Kidney (tissue), 14 donors: ENCODE data around the gene DDX47. TPM values are rescaled to one million over a fixed set of nuclear protein-coding genes. Genes with fewer than 3 reads are reported as not detected.

Experiments
- DNase-seq, 5 donors: peaks; one replicate each; pipeline ENCODE4 v3.0.0-alpha.2; 2013 to 2020
- FAIRE-seq: peaks from 2 replicates; lab custom pipeline; 2012; peaks lifted over from hg19 to GRCh38; lab: Jason Lieb, UNC
- H3K27ac ChIP-seq, 2 donors: one replicate each; pipeline ENCODE4 v1.7.0; 2013; ENCODE audit warnings: low read depth in 2 of 2, low read length in 2 of 2, inconsistent platforms in 1 of 2
- H3K27me3 ChIP-seq: one replicate; pipeline ENCODE4 v1.7.1; 2013; ENCODE audit warnings: low read length, inconsistent platforms; ENCODE audit not compliant: control insufficient read depth, insufficient read depth
- H3K36me3 ChIP-seq, 3 donors: one replicate each; pipeline versions ENCODE4 v1.7.0 to v1.7.1; 2013; ENCODE audit warnings: low read length in 3 of 3, control low read depth in 1 of 3, inconsistent platforms in 1 of 3; ENCODE audit not compliant: insufficient read depth in 3 of 3, control insufficient read depth in 2 of 3
- H3K4me1 ChIP-seq, 3 donors: one replicate each; pipeline versions ENCODE4 v1.7.0 to v1.7.1; 2013; ENCODE audit warnings: low read length in 3 of 3, inconsistent platforms in 1 of 3, low read depth in 1 of 3; ENCODE audit not compliant: control insufficient read depth in 2 of 3, insufficient read depth in 2 of 3
- H3K4me3 ChIP-seq, 3 donors: one replicate each; pipeline versions ENCODE4 v1.7.0 to v1.8.1; 2013; ENCODE audit warnings: low read length in 3 of 3, control low read depth in 1 of 3, inconsistent platforms in 1 of 3
- H3K9ac ChIP-seq, 3 donors: one replicate each; pipeline versions ENCODE4 v1.7.0 to v1.7.1; 2013; ENCODE audit warnings: low read length in 3 of 3, control low read depth in 1 of 3, inconsistent platforms in 1 of 3
- H3K9me3 ChIP-seq, 3 donors: one replicate each; pipeline versions ENCODE4 v1.7.0 to v1.7.1; 2013; ENCODE audit warnings: low read length in 3 of 3, control low read depth in 1 of 3, inconsistent platforms in 1 of 3; ENCODE audit not compliant: control insufficient read depth in 2 of 3, insufficient read depth in 1 of 3
- CTCF ChIP-seq: IDR thresholded peaks from 3 replicates; pipeline ENCODE4 v1.5.1; 2012; ENCODE audit warnings: mild to moderate bottlenecking, moderate library complexity, borderline replicate concordance; ENCODE audit not compliant: insufficient read depth; ENCODE audit errors: extremely low read depth
- intact Hi-C: fragments of 100-400 bp; cut with DNase I; formaldehyde crosslinking; loops from one replicate; pipeline ENCODE4 v1.11.1; 2022
- polyA plus RNA-seq: library from polyadenylated mRNA; stranded (reverse); fragments of 350-450 nt; fragmentation: Illumina TruSeq; extraction: RNeasy Lipid Tissue Mini Kit (QIAGEN cat#74804); gene quantifications from one replicate; pipeline ENCODE4 v1.2.3, GENCODE V29; 2014; ENCODE audit warnings: low read depth, low replicate concordance; ENCODE audit not compliant: insufficient read depth
- total RNA-seq: library from RNA; stranded (reverse); fragmentation: NEBNext Ultra II Directional; extraction: Animal tissue kit (Norgen Biotek cat#: 25700); gene quantifications from one replicate; pipeline ENCODE4 v1.2.1, GENCODE V29; 2021
- donor health status: control.
- donor health status: control.
- donor health status: control.
- donor health status: control.
- donor health status: control.
- donor health status: DM: yes; HTN: yes; CAD: no.
- donor health status: Normal renal cell carcinoma (clear cell type).

Gene DDX47
- total and polyA plus RNA-seq, 2 donors from 2014 or later = 35.1 to 50.9 TPM

- no peaks in the 10 kb centered on the region for H3K9me3 ChIP-seq
- intact Hi-C loops = no loop called here
- H3K4me1 ChIP-seq = peaks cover 0 to 2% (median 0%) of the 10 kb centered on the region in 3 donors
- DNase-seq (peak in 3 of 5 donors; percentile 17 to 69 (median 36)), FAIRE-seq (no peak)
- no peaks in the 10 kb centered on the region for H3K36me3 ChIP-seq
- no peak overlapping the region for H3K4me3 ChIP-seq
- H3K9ac ChIP-seq = peak overlapping the region in 1 of 3 donors; percentile 7
- H3K27ac ChIP-seq = peak overlapping the region; percentile 29 to 76
- H3K27me3 ChIP-seq = no peaks in the 10 kb centered on the region
- TF ChIP-seq CTCF = no peak
Measured at GRCh38 chr12:12807970-12808702, 5.0 kb upstream of the DDX47 start.

- intact Hi-C loops = no loop called here
- Histone ChIP-seq H3K27me3 (no peaks in the 10 kb centered on the region), H3K4me3 (no peak overlapping the region), H3K9ac (no peak overlapping the region), H3K27ac (no peak overlapping the region), H3K9me3 (no peaks in the 10 kb centered on the region), H3K36me3 (peaks cover 0 to 1% (median 0%) of the 10 kb centered on the region in 3 donors), H3K4me1 (peaks cover 4 to 10% (median 5%) of the 10 kb centered on the region in 3 donors)
- DNase-seq = no peak
- FAIRE-seq = no peak
- no peak for TF ChIP-seq CTCF
Measured at GRCh38 chr12:12810553-12811021, 2.6 kb upstream of the DDX47 start.

GRCh38 chr12:12811343-12811742 is 1.8 kb upstream of the DDX47 start:
- FAIRE-seq = no peak
- H3K9ac ChIP-seq = no peak overlapping the region

More at GRCh38 chr12:12811343-12811742, 1.8 kb upstream of the DDX47 start:
- H3K4me3 ChIP-seq = no peak overlapping the region
- H3K4me1 ChIP-seq = peaks cover 4 to 10% (median 5%) of the 10 kb centered on the region in 3 donors
- H3K27me3 ChIP-seq = no peaks in the 10 kb centered on the region
- TF ChIP-seq CTCF = no peak
- peaks cover 0 to 9% (median 2%) of the 10 kb centered on the region in 3 donors for H3K36me3 ChIP-seq
- H3K27ac ChIP-seq = no peak overlapping the region
- H3K9me3 ChIP-seq = no peaks in the 10 kb centered on the region
- no peak for DNase-seq
- intact Hi-C loops = no loop called here
